Skin of body (tissue), 2 donors: ENCODE data around the gene OR4D6. TPM values are rescaled to one million over a fixed set of nuclear protein-coding genes. Genes with fewer than 3 reads are reported as not detected.
A peak's percentile ranks its signal among the peaks of the same experiment; 100 is the strongest.
"Not testable (repeated sequence)": the region's sequence is repeated elsewhere in the genome, so short reads cannot be mapped to it uniquely, and the experiment has no call there.

Experiments used
- DNase-seq: peaks from one replicate; lab custom pipeline; 2025; lab: John Stamatoyannopoulos, UW
- total RNA-seq: library from RNA; depleted of rRNA; stranded (reverse); fragments of >200 nt; gene quantifications from one replicate; pipeline ENCODE4 v1.2.3, GENCODE V29; 2014

OR4D6 gene
- total RNA-seq: not detected

DNA sequence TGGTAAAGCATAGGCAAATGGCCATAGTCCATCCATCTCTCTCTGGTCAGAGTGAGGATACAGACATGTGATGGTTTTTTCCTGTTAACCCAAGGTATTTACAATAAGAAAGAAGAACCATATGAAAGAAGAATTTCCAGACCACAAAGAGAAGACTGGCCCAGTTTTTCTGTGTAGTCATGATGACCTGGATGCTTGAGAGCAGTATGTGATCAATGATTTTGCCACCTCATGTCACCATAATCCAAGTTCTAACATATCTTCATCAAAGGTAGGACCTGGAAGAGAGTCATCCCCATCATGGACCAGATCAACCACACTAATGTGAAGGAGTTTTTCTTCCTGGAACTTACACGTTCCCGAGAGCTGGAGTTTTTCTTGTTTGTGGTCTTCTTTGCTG is at the start of gene OR4D6:
Gene OR4D6, plus strand, starts transcription at position 301 of the 400 bp plus-strand sequence. Its CDS starts 0 bp downstream, at position 301.
- DNase-seq: no peak

- DNase-seq: no peak
Observed at GRCh38 chr11:59413646-59414045, 43.1 kb upstream of the OR4D6 start.

- no peak for DNase-seq
Observed at GRCh38 chr11:59415111-59415510, 41.6 kb upstream of the OR4D6 start.

- DNase-seq: peak; percentile 21
Observed at GRCh38 chr11:59416613-59417012, 40.1 kb upstream of the OR4D6 start.

GRCh38 chr11:59417023-59417422 is 39.7 kb upstream of the OR4D6 start:
- DNase-seq: no peak

DNA sequence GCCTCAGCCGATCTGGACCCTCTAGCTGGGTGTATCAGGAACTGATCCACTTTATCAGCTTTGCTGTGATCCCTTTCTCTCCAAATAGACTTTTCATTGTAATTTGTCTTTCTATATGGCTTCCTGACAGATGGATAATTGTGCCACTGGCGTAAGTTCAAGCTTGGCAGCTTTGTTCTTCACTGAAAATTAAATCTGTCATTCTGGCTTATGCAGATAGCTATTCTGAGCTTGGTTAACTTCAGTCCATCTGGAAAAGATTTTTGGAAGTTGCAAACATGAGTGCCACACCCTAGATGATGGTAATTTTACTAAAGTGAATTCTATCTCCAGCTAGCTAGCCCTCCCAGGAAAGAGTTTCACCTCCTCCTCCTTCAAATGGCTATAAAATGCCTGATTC is 38.6 kb upstream of the OR4D6 start:
- DNase-seq: peak; percentile 31

GRCh38 chr11:59423835-59424234 is 32.9 kb upstream of the OR4D6 start:
- no peak for DNase-seq

GRCh38 chr11:59425131-59425530 is 31.6 kb upstream of the OR4D6 start:
- DNase-seq: no peak

DNA sequence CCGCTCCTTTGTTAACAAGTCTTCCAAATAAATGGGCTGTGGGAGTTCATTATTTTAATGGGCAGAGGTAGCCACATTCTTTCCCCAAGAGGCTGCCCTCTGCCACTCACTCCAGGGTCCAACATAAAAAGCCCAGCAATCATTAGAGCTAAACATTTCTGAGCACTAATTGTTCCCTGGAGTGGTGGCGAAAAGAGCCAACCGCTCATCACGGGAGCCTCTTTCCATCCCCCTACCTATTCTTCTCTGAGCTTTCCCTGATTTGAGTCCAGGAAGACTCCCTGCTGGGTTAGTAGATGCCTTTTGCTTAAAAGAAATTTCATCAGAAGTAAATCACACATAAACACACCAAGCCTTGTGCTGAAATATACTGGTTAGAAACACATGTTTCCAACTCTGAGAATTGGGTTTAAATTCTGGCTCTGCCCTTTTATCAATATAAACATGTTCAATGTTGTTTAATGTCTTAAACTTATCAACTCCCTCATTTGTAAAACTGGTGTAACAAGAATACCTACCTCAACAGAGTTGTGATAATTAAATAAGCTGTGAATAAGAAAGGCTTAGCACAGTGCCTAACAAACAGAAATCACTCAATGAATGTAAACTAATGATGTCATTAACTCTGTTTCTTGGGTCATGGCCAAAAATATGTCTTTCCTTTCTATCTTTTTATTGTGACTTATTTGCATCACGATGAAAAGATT is 30.2 kb upstream of the OR4D6 start, which contains the start of gene OR5A2:
Gene OR5A2, minus strand, starts transcription at position 53 of the 707 bp plus-strand sequence. CDS start 3,460 bp downstream, outside the sequence.
- DNase-seq: no peak

DNA sequence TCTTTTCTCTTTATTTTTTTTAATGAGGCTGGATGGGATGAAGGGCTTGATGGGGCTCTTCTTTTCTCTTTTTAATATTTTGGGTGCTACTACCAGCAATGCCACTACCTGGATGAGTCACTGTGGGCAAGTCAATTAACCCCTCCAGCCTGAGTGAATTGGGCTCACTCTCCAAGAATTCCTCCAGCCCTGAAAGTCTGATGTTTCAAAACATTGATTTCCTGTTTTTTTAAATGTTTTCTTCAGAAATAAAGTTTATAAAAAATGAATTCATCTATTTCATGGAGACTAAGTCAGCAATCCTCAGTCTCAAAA is 29.7 kb upstream of the OR4D6 start:
- DNase-seq: no peak

DNA sequence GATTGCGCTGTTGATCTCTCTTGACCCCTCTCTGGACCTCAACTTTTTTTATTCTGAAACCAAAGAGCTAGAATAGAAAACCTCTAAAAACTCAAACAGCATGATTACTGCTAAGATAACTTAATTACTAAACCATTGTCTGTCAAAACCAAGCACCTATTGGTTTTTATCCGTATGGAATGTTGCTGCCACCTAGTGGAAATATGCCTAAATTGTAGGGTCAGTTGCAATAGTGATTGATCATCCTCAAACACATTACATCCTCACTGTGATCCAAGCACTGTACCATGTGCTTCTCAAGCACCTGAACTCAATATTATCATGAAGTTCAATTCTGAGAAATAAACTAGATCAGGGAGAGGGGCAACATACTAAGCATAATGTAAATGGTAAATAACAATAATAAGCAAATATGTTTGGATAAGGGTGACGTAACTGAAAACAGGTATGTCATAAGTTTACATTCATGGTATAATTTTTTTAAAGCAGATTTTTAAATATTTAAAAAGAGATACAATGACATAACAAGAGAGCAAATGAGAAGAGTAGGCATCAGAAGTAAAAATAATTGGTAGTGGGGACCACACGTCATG is 26.7 kb upstream of the OR4D6 start:
- peak; percentile 7 for DNase-seq

DNA sequence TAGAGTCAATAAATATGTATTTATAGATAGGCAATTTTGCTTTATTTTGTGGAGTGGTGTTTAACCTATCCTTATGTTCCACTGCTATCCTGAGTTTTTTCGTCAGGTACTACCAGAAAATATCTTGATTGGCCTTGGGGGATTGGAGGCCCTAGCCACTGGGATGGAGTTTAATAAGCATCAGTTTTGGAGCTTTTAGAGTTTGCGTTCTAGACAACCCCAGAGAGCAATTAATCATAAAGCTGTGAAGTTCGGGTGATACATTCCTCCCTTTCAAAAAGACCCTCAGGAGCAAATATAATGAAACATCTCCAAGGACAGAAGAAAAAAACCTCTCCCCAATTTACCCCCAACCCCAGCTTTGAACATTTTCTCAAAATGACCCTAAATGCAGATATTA is 20.6 kb upstream of the OR4D6 start, which contains the start of gene OR5A1:
Gene OR5A1, plus strand, starts transcription at position 301 of the 400 bp plus-strand sequence. CDS start 6,700 bp downstream, outside the sequence.
- no peak for DNase-seq

GRCh38 chr11:59437770-59438169 is 19.0 kb upstream of the OR4D6 start:
- no peak for DNase-seq

DNA sequence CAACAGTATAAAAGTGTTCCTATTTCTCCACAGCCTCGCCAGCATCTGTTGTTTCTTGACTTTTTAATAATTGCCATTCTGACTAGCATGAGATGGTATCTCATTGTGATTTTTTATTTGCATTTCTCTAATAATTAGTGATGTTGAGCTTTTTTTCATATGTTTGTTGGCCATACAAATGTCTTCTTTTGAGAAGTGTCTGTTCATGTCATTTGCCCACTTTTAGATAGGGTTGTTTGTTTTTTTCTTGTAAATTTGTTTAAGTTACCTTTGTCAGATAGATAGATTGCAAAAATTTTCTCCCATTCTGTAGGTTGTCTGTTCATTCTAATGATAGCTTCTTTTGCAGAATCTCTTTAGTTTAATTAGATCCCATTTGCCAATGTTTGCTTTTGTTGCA is 11.1 kb upstream of the OR4D6 start:
- not testable (repeated sequence) for DNase-seq

DNA sequence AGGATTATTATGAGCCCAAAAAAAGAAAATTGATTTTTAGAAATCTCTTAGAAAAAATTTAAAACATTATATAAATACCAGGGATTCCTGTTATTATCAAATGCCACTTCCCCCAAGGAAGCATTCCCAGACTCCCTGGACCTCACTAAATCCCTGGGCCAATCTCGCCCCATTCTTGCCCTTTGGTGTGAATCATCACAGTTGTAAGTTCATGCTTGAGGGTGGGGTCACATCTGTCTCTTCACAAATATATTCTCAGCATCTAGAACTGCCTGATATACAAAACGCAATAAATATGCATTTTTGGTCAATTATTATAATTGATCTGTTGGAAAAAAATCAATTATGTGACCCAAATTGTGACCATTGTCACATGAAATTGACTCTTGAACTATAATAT is 8.3 kb upstream of the OR4D6 start:
- DNase-seq: no peak

- DNase-seq: peak; percentile 7
Observed at GRCh38 chr11:59459916-59460315, 3.2 kb downstream of the OR4D6 start.

DNA sequence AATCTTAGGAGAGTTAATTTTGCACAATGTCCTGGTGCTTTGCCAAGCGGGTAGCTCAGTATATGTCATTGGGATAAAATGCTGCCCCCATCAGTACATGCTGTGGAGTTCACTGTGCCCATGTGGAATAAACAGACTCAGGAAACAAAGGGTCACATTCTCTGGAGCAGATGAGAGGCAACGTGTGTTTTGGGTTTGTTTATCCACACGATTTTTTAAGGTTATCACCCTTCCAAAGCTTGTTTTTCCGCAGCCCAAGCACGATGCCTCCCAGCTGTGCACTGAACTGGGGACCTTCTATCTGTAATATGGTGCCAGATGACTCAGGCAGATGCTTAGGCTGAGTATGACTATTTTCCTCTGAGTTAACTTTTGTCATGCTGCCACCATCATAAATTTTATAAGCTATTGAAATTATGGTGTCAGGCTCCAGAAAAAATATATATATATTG is 6.5 kb downstream of the OR4D6 start:
- DNase-seq: peak; percentile 85

DNA sequence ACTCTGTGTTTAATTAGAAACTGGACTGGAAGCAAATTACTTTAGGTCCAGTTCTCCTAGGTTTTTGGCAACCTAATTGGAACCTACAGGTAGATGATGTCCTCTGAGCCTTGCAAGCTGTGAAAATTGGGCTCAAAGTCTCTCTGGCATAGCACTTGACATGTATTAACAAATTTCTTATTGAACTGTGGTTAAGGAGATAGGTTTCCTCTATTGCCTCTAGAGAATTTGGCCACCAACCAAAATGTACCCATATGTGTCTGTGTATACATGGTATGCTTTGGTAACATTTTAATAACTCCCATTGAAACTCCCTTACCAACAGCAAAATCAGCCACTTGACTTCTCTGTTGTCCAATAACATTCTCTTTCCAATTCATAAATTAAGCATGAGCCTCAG is 16.3 kb downstream of the OR4D6 start, which contains the start of gene OR4D10:
Gene OR4D10, plus strand, starts transcription at position 301 of the 400 bp plus-strand sequence. CDS start 4,115 bp downstream, outside the sequence.
- no peak for DNase-seq

DNA sequence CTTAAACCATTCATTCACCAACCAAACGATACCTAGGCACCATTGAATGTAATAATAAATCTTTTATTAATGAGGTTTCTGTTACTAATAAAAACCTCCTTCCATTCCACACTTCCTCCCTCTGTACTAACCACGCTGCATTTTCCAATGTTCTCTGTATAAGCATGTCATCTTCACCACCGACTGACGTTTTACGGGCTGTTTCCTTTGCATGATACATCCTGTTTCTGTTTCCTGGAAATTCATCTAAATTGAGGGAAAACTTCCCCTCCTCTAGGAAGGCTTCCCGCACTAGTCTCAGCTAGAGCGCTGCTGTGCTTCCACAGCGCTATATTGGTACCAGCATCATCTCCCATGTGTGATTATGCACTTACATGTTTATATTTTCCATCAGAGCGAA is 18.4 kb downstream of the OR4D6 start:
- no peak for DNase-seq

DNA sequence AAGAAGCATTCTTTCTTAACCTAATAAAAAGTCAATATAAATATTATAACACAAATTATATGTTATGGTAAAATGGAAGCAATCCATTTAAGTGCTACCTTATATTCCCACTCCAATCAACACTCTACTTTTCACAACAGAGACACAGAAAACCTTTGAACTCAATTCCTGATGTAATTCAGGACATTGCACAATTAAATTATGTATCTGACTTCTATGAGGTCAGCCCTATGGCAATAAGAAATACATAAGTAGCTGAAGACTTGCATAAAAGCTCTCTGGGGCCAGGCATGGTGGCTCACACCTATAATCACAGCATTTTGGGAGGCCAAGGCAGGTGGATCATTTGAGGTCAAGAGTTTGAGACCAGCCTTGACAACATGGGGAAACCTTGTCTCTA is 23.1 kb downstream of the OR4D6 start:
- no peak for DNase-seq

DNA sequence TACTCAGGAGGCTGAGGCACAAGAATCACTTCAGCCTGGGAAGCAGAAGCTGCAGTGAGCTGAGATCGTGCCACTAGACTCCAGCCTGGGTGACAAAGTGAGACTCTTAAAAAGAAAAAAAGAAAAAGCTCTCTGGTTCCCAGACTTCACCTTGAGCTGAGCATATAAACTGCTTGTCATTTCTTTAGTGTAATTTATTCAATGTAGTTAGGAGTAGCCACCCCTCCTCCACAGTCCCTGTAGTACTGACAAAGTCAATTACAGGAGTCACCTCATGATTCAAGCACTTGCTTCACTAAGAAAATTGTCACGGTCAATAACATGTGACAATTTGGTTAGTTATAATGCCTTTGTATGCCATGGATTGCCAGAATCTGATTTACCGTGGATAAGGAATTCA is 23.6 kb downstream of the OR4D6 start:
- DNase-seq: no peak

GRCh38 chr11:59501931-59502330 is 45.2 kb downstream of the OR4D6 start:
- no peak for DNase-seq

DNA sequence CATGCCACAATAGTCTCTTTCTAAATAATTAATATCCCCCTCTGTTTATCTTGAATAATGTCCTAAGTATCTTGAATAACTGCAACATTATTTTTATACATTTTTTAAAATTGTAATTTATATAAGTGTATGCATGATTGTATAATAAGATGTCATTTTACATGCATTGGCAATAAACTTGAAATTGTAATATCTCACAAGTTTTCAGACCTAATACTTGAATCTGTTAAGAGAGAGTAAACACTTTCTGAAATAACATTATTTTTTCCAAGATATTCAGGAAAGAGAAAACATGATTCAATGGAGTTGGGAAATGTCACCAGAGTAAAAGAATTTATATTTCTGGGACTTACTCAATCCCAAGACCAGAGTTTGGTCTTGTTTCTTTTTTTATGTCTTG is 46.5 kb downstream of the OR4D6 start, which contains the start of gene OR4D11:
Gene OR4D11, plus strand, starts transcription at position 301 of the 400 bp plus-strand sequence. Its CDS starts 0 bp downstream, at position 301.
- DNase-seq: no peak
